ENCODE measurements around the gene PARD3. TPM values are rescaled to one million over a fixed set of nuclear protein-coding genes. Genes with fewer than 3 reads are reported as not detected.

PARD3 gene
- total and polyA plus RNA-seq, 8 donors = 25.6 to 54.5 (median 47.8) TPM

- ATAC-seq (no peak), DNase-seq (no peak)
- intact Hi-C loops (cut with DNase I) = no loop called here
- Histone ChIP-seq H3K4me3 (no peak overlapping the region), H3K9me3 (no peaks in the 10 kb centered on the region), H3K36me3 (no peaks in the 10 kb centered on the region), H3K27me3 (no peaks in the 10 kb centered on the region), H3K4me1 (peaks cover 10 to 13% of the 10 kb centered on the region in 2 donors), H3K27ac (no peak overlapping the region)
- TF ChIP-seq CTCF (IDR thresholded peaks at IDR 0.05) = no peak
These were observed 83.0 kb downstream of the PARD3 start for GRCh38 chr10:34731885-34732701.

- H3K4me1 ChIP-seq = peaks cover 10 to 13% of the 10 kb centered on the region in 2 donors
- TF ChIP-seq CTCF (IDR thresholded peaks at IDR 0.05) = no peak
- H3K9me3 ChIP-seq = no peaks in the 10 kb centered on the region
- H3K4me3 ChIP-seq = no peak overlapping the region
- ATAC-seq (no peak), DNase-seq (no peak)
- H3K27me3 ChIP-seq = no peaks in the 10 kb centered on the region
- intact Hi-C loops (cut with DNase I) = no loop called here
- no peaks in the 10 kb centered on the region for H3K36me3 ChIP-seq
- H3K27ac ChIP-seq = no peak overlapping the region
These were observed 83.9 kb downstream of the PARD3 start for GRCh38 chr10:34731213-34731612.

- H3K4me3 ChIP-seq = no peak overlapping the region
- H3K27ac ChIP-seq = no peak overlapping the region
- no peaks in the 10 kb centered on the region for H3K27me3 ChIP-seq
- intact Hi-C loops (cut with DNase I) = no loop called here
- no peak for ATAC-seq
- H3K4me1 ChIP-seq = peaks cover 10 to 13% of the 10 kb centered on the region in 2 donors
- no peaks in the 10 kb centered on the region for H3K9me3 ChIP-seq
- TF ChIP-seq CTCF (IDR thresholded peaks at IDR 0.05) = no peak
- H3K36me3 ChIP-seq = no peaks in the 10 kb centered on the region
- DNase-seq = no peak
These were observed 84.4 kb downstream of the PARD3 start for GRCh38 chr10:34730726-34731125.

GRCh38 chr10:34729619-34730018 lies 85.5 kb downstream of the PARD3 start:
- Histone ChIP-seq H3K36me3 (no peaks in the 10 kb centered on the region), H3K9me3 (no peaks in the 10 kb centered on the region), H3K27ac (no peak overlapping the region), H3K4me1 (peaks cover 10 to 13% of the 10 kb centered on the region in 2 donors), H3K4me3 (no peak overlapping the region), H3K27me3 (no peaks in the 10 kb centered on the region)
- intact Hi-C loops (cut with DNase I) = no loop called here
- no peak for TF ChIP-seq CTCF (IDR thresholded peaks at IDR 0.05)
- ATAC-seq = no peak
- no peak for DNase-seq

- no peak for TF ChIP-seq CTCF (IDR thresholded peaks at IDR 0.05)
- Histone ChIP-seq H3K4me1 (peaks cover 10 to 13% of the 10 kb centered on the region in 2 donors), H3K4me3 (no peak overlapping the region), H3K9me3 (no peaks in the 10 kb centered on the region), H3K36me3 (no peaks in the 10 kb centered on the region), H3K27me3 (no peaks in the 10 kb centered on the region), H3K27ac (peak overlapping the region in 1 of 2 donors; percentile 45)
- no peak for DNase-seq
- peak; percentile 66 for ATAC-seq
- intact Hi-C loops (cut with DNase I) = no loop called here
These were observed 86.7 kb downstream of the PARD3 start for GRCh38 chr10:34728361-34728760.
